Peyer's patch (tissue), 4 donors: Measurements from ENCODE around the gene FGF1.

Experiments used
- CTCF ChIP-seq, 6 experiments: fragments of 450-650 bp in 4 of 6; fragments of 200-600 bp in 2 of 6; sonication (generic) in 1 of 6; IDR thresholded peaks; one replicate each; pipeline ENCODE4 v1.5.1; 2017 to 2019; ENCODE audit warnings: antibody characterized with exemption in 6 of 6, mild to moderate bottlenecking in 3 of 6, moderate library complexity in 1 of 6
- POLR2A ChIP-seq, 2 donors: fragments of 450-650 bp; IDR thresholded peaks; one replicate each; pipeline ENCODE4 v1.5.1; 2017; ENCODE audit warnings: antibody characterized with exemption in 2 of 2, mild to moderate bottlenecking in 2 of 2, moderate library complexity in 2 of 2

- TF ChIP-seq POLR2A (IDR thresholded peaks at IDR 0.05) (no peak), CTCF (IDR thresholded peaks at IDR 0.05) (no peak)
Measured at GRCh38 chr5:142626786-142627185, 59.1 kb downstream of the FGF1 start.
